SK-N-DZ (cell line): ENCODE measurements around the gene MEMO1.
"Not testable (repeated sequence)": the region's sequence is repeated elsewhere in the genome, so short reads cannot be mapped to it uniquely, and the experiment has no call there.

Experiments
- DNase-seq: peaks from one replicate; pipeline ENCODE4 v3.0.0-alpha.2; 2015; ENCODE audit warnings: low spot score

Gene MEMO1

DNA sequence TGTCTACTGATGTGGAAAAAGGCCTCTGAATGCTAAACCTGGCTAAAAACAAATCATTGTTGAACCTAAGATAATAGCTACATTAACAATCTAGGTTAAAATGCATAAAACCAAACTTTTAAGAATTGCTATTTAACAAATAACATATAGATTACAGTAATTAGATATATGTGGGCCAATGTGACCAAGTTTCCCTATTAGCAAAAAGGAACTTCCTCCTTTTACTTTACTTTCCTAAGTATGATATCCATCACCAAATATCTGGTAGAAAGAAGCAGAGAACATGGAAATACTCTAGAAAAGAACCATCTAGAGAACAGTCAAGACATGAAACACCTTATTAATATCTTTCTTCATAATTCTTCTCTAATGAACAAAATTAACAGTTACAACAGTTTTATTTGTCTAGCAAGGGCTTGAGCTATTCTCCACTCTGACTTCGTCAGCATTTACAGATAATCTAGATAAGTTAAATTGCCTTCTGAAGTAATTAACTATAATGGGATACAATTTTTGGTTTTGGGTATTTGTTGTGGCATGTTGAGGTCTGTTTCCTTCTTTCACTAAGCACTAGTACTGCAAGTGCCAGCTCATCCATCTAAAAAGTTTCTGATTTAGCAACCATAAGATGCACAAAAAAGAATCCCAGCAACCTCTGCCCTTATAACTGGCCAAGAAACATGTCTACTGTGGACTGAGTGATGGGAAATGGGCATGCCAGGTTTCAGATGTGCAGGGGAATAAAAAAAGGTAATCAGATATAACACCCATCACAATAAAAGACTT, 53.3 kb downstream of the MEMO1 start:
- DNase-seq, result no peak

DNA sequence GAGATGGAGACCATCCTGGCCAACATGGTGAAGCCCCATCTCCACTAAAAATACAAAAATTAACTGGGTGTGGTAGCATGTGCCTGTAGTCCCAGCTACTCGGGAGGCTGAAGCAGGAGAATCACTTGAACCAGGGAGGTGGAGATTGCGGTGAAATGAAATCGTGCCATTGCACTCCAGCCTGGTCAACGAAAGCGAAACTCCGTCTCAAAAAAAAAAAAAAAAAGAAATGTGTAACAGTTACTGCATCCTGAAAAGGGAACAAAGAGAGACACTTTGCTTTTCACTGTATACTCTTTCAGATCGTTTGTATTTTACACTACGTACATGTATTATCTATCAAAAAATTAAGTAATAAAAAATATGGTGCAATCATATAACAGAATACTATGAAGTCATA, 53.9 kb downstream of the MEMO1 start:
- not testable (repeated sequence) for DNase-seq

DNA sequence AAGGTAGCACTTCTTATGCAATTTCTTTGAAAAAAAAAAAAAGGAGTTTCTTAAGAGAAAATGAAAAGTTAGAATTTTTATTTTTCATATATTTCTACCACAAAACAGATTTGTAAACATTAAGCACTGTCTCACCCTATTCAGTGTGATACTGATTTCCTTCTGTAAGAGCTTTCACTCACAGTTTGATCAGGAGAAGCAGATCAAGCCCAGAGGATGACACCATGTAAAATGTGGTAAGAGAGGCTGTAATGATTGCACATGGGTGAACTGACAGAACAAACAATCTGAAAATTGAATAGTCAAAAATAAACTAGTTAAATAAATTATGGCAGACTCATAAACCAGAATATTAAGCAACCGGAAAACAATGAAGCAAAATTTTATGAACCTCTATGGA, 54.5 kb downstream of the MEMO1 start:
- no peak for DNase-seq

DNA sequence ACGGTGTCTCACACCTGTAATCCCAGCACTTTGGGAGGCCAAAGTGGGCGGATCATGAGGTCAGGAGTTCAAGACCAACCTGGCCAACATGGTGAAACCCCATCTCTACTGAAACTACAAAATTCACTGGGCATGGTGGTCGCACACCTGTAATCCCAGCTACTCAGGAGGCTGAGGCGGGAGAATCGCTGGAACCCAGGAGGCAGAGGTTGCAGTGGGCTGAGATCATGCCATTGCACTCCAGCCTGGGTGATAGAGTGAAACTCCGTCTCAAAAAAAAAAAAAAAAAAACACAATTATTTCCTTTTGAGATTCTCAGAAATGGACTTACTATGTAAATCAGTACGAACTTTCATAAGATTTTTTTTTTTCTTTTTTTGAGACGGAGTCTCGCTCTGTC, 57.7 kb downstream of the MEMO1 start:
- DNase-seq, result not testable (repeated sequence)

DNA sequence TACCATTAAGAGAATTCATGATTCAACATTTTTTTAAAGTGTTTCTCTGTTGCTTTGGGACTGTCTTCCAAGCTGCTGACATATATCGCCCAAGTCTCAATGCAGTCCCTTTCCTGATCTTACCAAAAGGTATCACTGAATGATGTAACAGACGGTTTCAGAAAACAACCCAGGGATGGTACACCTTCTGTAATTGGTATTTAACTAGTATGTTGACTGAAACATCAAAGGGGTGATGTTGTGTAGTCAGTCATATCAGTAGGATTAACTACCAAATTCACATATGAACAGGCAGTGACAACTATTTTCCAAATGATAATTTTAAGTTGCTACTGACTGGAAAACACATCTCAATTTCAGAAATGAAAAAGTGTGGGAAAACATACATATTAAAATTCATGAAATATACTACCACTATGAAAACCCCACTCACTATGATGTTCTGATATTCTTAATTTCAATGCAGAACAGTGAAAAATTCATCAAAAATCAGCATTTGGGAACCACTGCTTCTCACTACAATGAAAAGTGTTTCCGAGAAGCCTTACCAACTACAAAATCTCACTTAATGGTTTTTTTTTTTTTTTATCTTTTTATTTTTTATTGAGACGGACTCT, 59.8 kb downstream of the MEMO1 start:
- DNase-seq, result no peak

DNA sequence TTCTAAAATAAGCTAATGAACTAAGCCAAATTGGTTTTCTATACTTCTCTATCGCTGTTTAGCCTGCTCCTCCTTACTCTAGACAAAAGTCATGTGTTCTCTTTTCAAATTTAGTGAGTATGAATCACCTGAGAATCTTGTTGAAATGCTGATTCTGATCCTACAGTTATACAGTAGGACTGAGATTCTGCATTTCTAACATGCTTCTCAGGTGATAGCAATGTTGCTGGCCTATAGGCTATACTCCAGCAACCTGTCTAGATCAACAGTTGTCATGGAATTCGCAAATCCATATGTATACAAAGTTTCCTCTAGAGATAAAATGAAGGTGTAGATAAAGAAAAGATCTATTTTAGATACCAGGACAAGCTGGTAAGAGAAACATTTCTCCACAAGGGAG, 62.9 kb downstream of the MEMO1 start:
- no peak for DNase-seq

DNA sequence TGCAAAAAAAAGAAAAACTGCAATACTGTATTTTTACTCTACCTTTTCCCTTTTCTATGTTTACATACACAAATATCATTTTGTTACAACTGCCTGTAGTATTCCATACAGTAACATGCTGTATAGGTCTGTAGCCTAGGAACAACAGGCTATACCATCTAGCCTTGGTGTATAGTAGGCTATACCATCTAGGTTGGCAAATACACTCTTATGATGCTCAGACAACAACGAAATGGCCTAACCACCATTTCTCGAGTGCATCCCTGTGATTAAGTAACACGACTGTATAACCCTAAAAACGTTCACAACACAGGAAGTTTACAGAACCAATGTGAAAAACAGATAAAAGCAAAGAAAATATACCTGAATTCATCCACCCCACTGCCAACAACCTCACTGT, 64.0 kb downstream of the MEMO1 start:
- no peak for DNase-seq

DNA sequence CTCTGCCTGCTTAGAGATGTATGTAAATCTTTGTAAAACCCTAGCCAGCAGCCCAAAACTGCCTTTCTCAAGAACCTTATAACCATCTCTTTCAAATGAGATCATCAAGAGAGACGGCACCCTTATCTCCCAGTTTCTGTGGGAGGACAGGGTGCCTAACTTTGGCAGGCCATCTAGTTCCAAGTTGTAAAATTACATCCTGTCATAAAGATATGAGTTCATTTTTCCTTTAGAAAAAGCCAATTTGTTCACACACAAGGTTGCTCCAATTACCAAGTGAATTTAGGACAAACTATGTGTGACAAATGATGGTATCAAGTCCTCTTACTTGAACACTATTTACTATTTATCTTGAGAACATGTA, 65.3 kb downstream of the MEMO1 start:
- DNase-seq, result no peak

DNA sequence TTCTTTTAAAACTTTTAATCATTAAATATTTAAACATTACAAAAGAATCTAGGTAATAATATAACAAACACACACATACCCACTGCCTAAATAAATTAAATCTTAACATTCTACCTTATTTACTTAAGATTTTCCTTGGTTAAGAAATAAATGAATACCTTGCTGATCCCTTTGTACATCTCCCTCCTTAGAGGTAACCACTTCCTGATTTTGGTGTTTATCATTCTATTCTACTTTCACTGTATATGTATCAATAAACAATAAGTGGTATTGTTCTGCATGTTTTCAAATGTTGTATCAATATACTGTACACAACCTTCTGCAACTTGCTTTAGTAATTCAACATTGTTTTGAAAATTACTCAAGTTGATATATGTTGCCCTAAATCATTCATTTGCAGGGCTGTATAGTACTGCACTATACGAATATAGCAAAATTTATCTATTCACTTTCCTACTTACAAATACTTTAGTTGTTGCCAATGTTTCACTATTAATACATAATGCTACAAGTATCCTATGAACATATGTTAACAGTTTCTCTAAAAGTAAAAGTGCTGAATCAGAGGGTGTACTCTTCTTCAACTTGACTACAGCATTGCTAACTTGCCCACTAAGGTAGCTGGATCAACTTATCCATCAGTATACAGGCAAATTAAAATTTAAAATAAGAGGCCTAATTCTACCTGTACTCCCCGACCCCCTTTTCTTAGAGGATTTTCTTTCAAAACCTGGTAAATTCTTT, 65.8 kb downstream of the MEMO1 start:
- DNase-seq, result no peak

DNA sequence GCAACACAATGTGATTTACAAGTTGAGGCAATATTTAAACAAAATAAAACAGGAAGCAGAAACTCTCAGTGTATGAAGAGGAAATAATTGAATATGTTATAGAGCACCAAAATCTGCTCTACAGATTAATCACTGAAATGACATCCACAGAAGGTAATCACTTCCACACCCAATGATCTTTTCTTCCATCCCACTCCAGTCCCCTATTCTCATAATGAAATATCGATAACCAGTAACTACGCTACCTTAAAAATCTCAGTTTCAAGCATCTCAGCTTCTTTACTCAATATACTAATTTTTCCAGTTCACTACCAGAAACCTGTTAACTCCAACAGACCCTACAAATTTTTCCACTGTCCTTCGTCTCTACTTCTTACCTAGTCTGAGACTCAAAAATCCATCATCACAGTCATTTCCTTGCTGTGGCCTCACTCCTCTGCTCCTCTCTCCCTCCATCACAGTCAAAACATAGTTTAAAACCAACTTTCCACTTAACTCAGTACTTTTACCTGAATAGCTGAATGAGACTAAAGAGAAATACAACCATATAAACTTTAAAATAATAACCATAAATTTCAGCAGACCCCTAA, 67.1 kb downstream of the MEMO1 start:
- no peak for DNase-seq

DNA sequence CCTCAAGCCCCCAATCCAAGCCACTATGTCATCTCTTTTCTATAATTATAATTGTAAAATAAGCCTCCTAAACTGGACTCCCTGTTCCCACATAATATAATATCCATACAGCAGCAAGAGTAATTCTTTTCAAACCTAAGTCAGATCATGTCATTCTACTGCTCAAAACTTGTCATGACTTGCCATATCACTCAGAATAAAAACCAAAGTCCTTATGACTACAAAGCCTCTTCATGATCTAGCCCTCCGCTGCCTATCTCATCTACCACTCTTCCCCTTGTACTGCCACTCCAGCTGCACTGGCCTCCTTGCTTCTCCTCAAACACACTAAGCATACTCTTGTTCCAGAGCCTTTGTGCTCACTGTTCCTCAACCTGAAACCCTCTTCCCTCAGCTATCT, 69.9 kb downstream of the MEMO1 start:
- DNase-seq, result no peak

DNA sequence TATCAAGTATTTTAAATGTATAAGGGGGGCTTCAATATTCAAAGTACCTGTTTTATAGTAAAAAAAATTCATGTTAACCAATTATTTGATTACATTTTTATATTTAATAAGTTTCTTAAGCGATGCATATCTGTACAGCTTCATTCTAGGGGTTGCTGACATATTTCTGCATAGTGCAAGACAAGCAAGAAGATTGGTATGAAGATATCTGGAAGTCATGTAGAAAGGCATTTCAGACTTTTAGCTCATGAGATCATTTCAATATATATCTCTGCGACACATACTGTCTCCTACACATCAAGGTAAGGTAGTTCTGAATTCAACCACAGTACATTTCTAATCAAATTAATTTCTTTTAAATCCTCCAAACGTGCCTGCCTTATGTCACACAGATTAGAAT, 73.1 kb downstream of the MEMO1 start:
- no peak for DNase-seq

DNA sequence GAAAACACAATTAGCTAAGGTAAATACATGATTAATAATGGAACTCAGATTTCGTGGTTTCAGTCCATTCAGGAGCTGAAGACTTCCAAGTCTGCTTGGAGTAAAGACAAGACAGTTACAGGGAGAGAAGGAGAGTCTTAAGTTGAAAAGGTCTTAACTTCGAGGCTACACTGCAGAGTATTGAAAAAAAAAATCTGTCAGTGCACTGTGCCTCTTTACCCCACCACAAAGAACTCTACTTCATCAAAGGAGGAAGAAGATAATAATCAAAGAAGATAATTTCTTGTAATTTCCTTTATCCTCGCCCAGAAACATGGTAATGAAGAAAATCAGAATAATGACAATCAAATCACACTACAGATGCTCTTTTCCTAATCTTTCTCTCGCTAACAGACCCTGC, 75.4 kb downstream of the MEMO1 start:
- DNase-seq, result no peak

DNA sequence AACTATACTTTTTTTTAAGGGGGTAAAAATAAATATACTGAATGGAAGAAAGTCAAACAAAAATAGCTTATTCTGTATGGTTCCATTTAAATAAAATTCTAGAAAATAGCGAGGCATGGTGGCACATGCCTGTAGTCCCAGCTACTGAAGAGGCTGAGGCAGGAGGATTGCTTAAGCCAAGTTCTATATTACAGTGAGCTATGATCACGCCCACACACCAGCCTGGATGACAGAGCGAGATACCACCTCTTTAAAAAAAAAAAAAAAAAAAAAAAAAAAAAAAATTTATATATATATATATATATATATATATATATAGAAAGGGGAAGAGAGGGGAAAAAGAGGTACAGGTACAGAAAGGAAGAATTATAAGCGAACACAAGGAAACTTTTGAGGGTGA, 77.7 kb downstream of the MEMO1 start:
- DNase-seq, result no peak

DNA sequence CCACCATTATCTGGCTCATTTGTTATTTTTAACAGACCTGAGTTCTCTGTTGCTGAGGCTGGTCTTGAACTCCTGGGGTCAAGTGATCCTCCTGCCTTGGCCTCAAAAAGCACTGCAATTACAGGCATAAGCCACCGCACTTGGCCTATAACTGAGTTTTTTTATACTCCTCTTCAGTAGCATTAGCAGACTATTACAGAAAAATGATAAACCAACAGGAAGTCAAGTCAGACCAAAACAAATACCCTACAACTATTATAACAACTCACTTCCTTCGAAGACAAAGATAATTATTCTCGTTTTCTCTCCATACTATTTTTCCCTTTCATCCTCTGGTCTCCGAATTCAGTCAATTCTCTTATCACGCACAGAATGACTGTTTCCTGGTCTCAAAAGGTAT, 78.2 kb downstream of the MEMO1 start:
- no peak for DNase-seq

DNA sequence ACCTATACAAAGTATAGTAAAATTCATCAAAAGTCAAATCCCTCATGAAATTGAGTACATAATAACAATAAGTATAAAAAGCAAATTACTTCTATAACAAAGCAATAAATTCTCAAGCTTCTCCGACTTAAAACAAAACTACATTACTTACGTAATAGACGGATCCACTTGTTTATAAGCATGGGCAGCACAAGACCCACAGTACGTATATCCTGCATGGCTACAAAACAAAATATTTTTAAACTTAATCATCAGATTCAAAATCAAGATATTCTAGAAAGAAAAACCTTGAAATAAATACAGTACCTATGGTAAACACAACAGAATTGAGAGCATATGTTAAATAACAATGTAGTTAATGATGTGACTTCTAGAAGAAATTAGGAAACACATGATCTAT, 78.9 kb downstream of the MEMO1 start:
- DNase-seq, result no peak

DNA sequence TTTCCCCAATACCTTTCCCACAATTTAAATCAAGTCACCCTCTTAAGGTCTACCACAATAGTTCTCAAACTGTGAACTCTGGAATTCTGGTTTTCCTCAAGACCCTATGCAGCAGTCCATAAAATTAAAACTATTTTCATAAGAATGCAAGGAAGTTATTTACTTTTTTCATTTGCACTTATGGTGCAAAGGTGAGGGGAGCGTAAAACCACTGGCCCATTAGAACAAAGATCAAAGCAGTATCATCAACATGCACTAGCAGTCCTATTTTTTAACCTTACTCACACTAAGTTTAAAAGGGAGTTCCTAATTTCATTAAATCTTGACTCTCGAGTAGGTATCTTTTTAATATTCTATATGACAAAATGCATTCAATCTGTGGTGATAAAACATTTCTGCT, 85.3 kb downstream of the MEMO1 start:
- no peak for DNase-seq

DNA sequence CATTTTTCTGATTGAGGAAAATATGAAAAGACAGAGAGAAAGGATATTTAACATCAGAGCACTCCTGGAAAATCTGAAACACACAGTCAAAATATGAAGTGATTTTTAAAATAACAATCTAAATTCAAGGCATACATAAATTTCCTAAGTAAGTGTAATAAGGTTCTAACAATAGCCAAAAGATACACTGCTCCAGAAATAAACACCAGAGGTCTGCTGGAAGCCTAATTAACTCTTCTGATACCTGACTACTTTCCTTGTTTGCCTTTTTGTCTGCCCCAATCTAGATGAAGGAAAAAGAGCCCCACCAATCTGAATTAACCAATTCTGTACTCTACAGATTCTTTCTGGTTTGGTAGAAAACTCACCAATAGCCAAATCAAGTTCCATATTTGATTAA, 87.1 kb downstream of the MEMO1 start:
- DNase-seq, result no peak

DNA sequence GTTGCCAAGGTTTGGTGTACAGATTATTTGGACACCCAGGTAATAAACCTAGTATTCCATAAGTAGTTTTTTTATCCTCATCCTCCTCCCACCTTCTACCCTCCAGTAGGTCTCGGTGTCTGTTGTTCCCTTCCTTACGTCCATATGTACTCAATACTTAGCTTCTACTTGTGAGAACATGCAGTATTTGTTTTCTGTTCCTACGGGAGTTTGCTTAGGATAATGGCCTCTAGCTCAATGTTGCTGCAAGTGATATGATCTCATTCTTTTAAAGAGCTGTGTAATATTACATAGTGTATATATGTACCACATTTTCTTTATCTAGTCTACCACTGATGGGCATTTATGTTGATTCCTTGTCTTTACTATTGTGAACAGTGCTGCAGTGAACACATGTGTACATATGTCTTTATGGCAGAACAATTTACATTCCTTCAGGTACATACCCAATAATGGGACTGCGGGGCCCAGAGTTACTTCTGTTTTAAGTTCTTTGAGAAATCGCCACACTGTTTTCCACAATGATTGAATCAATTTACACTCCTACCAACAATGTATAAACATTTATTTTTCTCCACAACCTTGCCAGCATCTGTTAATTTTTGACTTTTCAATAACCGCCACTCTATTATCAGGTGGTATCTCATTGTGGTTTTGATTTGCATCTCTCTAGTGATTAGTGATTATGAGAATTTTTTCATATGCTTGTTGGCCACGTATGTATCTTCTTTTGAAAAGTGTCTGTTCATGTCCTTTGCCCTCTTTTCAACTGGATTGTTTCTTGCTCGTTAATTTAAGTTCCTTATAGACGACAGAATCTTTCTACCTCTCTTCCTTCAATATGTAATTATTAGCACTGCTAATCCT, 88.0 kb downstream of the MEMO1 start:
- DNase-seq, result no peak

DNA sequence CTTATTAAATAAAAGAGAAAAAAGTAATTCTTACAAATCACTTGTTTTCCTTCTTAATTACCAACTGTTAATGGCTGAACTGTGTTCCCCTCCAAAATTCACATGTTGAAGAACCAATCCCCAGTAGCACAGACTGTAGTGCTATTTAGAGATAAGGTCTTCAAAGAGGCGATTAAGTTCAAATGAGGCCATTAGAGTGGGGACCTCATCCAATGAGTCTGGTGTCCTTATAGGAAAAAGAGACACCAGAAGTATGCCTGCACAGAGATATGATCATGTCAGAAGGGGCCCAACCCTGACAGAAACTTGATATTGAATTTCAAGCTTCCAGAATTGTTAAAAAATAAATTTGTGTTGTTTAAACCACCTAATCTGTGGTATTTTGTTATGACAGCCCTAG, 89.8 kb downstream of the MEMO1 start:
- DNase-seq, result peak; percentile 43

DNA sequence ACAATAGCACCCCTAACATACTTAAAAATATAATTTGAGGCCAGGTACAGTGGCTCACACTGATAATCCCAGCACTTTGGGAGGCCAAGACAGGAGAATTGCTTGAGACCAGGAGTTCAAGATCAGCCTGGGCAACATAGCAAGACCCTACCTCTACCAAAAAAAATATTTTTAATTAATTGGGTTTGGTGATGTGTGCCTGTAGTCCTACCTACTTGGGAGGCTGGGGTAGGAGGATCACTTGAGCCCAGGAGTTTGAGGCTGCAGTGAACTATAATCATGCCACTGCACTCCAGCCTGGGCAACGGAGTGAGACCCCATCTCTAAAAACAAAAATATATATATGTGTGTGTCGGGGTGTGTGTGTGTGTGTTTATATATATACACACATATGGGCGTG, 91.3 kb downstream of the MEMO1 start:
- no peak for DNase-seq

DNA sequence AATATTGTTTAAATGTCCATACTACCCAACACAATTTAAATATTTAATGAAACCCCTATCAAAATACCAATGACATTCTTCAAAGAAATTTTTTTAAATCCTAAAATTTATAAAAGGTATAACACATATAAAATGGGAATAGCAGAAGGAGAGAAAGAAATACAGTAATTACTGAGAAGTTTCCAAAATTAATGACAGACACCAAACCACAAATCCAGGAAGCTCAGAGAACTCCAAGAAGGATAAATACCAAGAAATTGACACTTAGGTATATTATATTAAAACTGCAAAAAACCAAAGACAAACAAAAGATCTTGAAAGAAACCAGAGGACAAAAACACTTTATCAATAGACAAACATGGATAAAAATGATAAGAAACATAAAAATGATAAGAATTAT, 101.1 kb downstream of the MEMO1 start:
- DNase-seq, result no peak
